ENCODE measurements around the gene LRFN3. TPM values are rescaled to one million over a fixed set of nuclear protein-coding genes. Genes with fewer than 3 reads are reported as not detected.

Gene LRFN3
- total and polyA plus RNA-seq, 10 of the 15 experiments (the other 5 are each of a cell fraction or from before 2014, with no cell fraction given) = 0.02 to 7.3 (median 2.0) TPM; not detected in 1

DNA sequence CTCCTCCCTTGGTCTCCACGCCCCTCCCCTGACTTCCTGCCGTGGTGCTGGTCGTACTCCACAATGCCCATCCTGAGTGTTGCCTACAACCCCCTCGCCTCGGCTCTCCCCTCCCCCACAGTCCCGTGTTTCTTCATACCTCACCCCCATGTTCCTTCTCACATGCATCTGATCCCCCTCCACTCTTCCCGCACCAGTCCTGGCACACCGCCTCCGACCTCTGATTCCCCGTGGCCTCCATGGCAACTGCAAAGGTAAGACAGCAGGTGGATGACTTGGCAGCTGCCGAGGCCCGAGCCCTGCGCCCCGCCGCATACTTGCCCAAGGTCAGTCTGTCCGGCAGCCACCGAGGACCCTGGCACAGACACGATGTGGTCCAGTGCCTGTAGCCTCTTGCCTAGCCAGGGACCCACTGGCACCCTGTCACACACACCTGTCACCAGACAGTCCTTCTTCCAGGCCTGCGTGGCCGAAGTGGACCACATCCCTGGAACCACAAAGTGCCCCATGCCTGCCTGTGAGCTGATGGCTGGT, 42.7 kb downstream of the LRFN3 start:
- FAIRE-seq (no peak), DNase-seq (ENCODE audit: low read depth, low spot score) (no peak), ATAC-seq (no peak)
- in situ Hi-C loops (cut with MboI) (no loop called here), intact Hi-C loops (cut with micrococcal nuclease; ENCODE audit: unreplicated experiment) (no loop called here)
- POLR2A ChIA-PET = no interaction called here
- Histone ChIP-seq H3K9ac (ENCODE audit: control insufficient read depth, insufficient read depth, low read length) (no peak overlapping the region), H3K36me3 (ENCODE audit: control insufficient read depth in 2 of 2, insufficient read depth in 2 of 2, low read length in 1 of 2) (no peaks in the 10 kb centered on the region), H3K4me1 (ENCODE audit: control insufficient read depth, insufficient read depth, low read length) (no peaks in the 10 kb centered on the region), H4K20me1 (ENCODE audit: control insufficient read depth, insufficient read depth) (no peaks in the 10 kb centered on the region), H3K27ac (ENCODE audit: control insufficient read depth, insufficient read depth) (no peak overlapping the region), H3K79me2 (ENCODE audit: control insufficient read depth, insufficient read depth, low read length) (no peaks in the 10 kb centered on the region), H3K4me3 (no peak overlapping the region), H3K4me2 (ENCODE audit: control insufficient read depth, insufficient read depth) (no peak overlapping the region), H3K9me3 (replicated peaks; ENCODE audit: control insufficient read depth, insufficient read depth, low read length) (no peaks in the 10 kb centered on the region), H2AFZ (ENCODE audit: control insufficient read depth, low read depth, low read length) (no peak overlapping the region), H3K27me3 (replicated peaks in 1 of 2; ENCODE audit: control insufficient read depth in 2 of 2, insufficient read depth in 2 of 2, low read length in 1 of 2) (no peaks in the 10 kb centered on the region)
- no TSS peak for BruUV-seq (replicated peaks)
- RAD21 ChIA-PET (ENCODE audit: unreplicated experiment) = no interaction called here
- CTCF ChIA-PET = no interaction called here
- WGBS (ENCODE audit: insufficient coverage, insufficient replicate concordance, low lambda C conversion rate, missing lambda C conversion rate) = 44% methylated on average over 20 of the region's 20 CpGs
- SMC1A ChIA-PET (ENCODE audit: uncharacterized antibody, unreplicated experiment) = no interaction called here
- TF ChIP-seq EGR1 (IDR thresholded peaks at IDR 0.05; ENCODE audit: borderline replicate concordance in 1 of 2, low read depth in 2 of 2, low read length in 2 of 2) (no peak), CBX3 (IDR thresholded peaks at IDR 0.05; ENCODE audit: borderline replicate concordance, low read depth) (no peak), RAD51 (IDR thresholded peaks at IDR 0.05) (no peak), KLF5 (IDR thresholded peaks at IDR 0.05; ENCODE audit: partially characterized antibody) (no peak), CHD1 (IDR thresholded peaks at IDR 0.05; ENCODE audit: low read depth, low read length) (no peak), ZNF24 (IDR thresholded peaks at IDR 0.05) (no peak), FOXM1 (IDR thresholded peaks at IDR 0.05; ENCODE audit: low read depth, low read length) (no peak), EP300 (IDR thresholded peaks at IDR 0.05; ENCODE audit: borderline replicate concordance in 1 of 2, control insufficient read depth in 1 of 2, low read depth in 2 of 2, low read length in 2 of 2) (no peak), SRF (IDR thresholded peaks at IDR 0.05; ENCODE audit: low read depth in 2 of 2, low read length in 2 of 2) (no peak), MTA3 (IDR thresholded peaks at IDR 0.05; ENCODE audit: borderline replicate concordance, low read length) (no peak), POLR2AphosphoS2 (IDR thresholded peaks at IDR 0.05; ENCODE audit: low read depth, low read length) (no peak)
- TF ChIP-seq, protein P1, sequence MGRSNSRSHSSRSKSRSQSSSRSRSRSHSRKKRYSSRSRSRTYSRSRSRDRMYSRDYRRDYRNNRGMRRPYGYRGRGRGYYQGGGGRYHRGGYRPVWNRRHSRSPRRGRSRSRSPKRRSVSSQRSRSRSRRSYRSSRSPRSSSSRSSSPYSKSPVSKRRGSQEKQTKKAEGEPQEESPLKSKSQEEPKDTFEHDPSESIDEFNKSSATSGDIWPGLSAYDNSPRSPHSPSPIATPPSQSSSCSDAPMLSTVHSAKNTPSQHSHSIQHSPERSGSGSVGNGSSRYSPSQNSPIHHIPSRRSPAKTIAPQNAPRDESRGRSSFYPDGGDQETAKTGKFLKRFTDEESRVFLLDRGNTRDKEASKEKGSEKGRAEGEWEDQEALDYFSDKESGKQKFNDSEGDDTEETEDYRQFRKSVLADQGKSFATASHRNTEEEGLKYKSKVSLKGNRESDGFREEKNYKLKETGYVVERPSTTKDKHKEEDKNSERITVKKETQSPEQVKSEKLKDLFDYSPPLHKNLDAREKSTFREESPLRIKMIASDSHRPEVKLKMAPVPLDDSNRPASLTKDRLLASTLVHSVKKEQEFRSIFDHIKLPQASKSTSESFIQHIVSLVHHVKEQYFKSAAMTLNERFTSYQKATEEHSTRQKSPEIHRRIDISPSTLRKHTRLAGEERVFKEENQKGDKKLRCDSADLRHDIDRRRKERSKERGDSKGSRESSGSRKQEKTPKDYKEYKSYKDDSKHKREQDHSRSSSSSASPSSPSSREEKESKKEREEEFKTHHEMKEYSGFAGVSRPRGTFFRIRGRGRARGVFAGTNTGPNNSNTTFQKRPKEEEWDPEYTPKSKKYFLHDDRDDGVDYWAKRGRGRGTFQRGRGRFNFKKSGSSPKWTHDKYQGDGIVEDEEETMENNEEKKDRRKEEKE (IDR thresholded peaks at IDR 0.05) = no peak
- TF ChIP-seq, protein P2, sequence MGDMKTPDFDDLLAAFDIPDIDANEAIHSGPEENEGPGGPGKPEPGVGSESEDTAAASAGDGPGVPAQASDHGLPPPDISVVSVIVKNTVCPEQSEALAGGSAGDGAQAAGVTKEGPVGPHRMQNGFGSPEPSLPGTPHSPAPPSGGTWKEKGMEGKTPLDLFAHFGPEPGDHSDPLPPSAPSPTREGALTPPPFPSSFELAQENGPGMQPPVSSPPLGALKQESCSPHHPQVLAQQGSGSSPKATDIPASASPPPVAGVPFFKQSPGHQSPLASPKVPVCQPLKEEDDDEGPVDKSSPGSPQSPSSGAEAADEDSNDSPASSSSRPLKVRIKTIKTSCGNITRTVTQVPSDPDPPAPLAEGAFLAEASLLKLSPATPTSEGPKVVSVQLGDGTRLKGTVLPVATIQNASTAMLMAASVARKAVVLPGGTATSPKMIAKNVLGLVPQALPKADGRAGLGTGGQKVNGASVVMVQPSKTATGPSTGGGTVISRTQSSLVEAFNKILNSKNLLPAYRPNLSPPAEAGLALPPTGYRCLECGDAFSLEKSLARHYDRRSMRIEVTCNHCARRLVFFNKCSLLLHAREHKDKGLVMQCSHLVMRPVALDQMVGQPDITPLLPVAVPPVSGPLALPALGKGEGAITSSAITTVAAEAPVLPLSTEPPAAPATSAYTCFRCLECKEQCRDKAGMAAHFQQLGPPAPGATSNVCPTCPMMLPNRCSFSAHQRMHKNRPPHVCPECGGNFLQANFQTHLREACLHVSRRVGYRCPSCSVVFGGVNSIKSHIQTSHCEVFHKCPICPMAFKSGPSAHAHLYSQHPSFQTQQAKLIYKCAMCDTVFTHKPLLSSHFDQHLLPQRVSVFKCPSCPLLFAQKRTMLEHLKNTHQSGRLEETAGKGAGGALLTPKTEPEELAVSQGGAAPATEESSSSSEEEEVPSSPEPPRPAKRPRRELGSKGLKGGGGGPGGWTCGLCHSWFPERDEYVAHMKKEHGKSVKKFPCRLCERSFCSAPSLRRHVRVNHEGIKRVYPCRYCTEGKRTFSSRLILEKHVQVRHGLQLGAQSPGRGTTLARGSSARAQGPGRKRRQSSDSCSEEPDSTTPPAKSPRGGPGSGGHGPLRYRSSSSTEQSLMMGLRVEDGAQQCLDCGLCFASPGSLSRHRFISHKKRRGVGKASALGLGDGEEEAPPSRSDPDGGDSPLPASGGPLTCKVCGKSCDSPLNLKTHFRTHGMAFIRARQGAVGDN (IDR thresholded peaks at IDR 0.05) = no peak
- TF ChIP-seq, protein P3, sequence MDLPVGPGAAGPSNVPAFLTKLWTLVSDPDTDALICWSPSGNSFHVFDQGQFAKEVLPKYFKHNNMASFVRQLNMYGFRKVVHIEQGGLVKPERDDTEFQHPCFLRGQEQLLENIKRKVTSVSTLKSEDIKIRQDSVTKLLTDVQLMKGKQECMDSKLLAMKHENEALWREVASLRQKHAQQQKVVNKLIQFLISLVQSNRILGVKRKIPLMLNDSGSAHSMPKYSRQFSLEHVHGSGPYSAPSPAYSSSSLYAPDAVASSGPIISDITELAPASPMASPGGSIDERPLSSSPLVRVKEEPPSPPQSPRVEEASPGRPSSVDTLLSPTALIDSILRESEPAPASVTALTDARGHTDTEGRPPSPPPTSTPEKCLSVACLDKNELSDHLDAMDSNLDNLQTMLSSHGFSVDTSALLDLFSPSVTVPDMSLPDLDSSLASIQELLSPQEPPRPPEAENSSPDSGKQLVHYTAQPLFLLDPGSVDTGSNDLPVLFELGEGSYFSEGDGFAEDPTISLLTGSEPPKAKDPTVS (IDR thresholded peaks at IDR 0.05; ENCODE audit: low read depth, low read length) = no peak

Data from GM12878 (cell line).